ENCODE results near the gene NELFE.

- TF ChIP-seq GATA2 (IDR thresholded peaks at IDR 0.05; ENCODE audit: low read depth, low read length), result no peak
- no peak for TF ChIP-seq GATA3 (IDR thresholded peaks at IDR 0.05; ENCODE audit: low read depth, low read length)
Measured at GRCh38 chr6:31906122-31906521, 52.6 kb downstream of the NELFE start.

All from SH-SY5Y (cell line).